ENCODE data around the gene GHRHR.

GRCh38 chr7:30935569-30935877, 28.2 kb upstream of the GHRHR start:
- TF ChIP-seq, protein P1, sequence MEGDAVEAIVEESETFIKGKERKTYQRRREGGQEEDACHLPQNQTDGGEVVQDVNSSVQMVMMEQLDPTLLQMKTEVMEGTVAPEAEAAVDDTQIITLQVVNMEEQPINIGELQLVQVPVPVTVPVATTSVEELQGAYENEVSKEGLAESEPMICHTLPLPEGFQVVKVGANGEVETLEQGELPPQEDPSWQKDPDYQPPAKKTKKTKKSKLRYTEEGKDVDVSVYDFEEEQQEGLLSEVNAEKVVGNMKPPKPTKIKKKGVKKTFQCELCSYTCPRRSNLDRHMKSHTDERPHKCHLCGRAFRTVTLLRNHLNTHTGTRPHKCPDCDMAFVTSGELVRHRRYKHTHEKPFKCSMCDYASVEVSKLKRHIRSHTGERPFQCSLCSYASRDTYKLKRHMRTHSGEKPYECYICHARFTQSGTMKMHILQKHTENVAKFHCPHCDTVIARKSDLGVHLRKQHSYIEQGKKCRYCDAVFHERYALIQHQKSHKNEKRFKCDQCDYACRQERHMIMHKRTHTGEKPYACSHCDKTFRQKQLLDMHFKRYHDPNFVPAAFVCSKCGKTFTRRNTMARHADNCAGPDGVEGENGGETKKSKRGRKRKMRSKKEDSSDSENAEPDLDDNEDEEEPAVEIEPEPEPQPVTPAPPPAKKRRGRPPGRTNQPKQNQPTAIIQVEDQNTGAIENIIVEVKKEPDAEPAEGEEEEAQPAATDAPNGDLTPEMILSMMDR (IDR thresholded peaks at IDR 0.05), result no peak
- TF ChIP-seq POLR2A (IDR thresholded peaks at IDR 0.05), result no peak

Measured in esophagus squamous epithelium (tissue), 4 donors.